GM12872 (cell line): ENCODE measurements around the gene RBPJ.

ENCODE experiments used
- CTCF ChIP-seq: IDR thresholded peaks from 3 replicates; pipeline ENCODE4 v1.5.1; 2011; ENCODE audit warnings: low read depth, mild to moderate bottlenecking, low read length, moderate library complexity; ENCODE audit not compliant: insufficient read depth

The RBPJ gene

GRCh38 chr4:26368685-26369084 lies 47.9 kb downstream of the RBPJ start:
- TF ChIP-seq CTCF, result no peak

DNA sequence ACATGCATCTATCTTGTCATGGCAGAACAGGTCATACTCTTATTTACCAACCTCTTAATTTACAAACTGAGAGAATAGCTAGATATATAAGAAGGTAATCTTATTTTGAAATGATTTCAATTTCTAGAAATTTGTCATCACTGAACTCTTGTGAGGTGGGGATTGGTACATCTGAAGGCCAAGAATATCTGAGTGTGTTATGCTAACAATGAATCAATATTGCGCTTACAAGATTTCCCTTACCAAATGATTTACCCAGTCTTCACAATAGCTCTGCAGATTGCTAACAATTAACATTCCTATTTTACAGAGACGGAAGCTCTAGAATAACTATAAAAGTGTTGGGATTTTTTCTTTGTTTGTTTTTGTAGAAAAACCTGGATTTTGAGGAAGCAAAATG lies 48.3 kb downstream of the RBPJ start:
- TF ChIP-seq CTCF, result no peak

- no peak for TF ChIP-seq CTCF
Measured at GRCh38 chr4:26369581-26369980, 48.8 kb downstream of the RBPJ start.

GRCh38 chr4:26372076-26372475 lies 51.3 kb downstream of the RBPJ start:
- no peak for TF ChIP-seq CTCF

- no peak for TF ChIP-seq CTCF
Measured at GRCh38 chr4:26372525-26373172, 51.8 kb downstream of the RBPJ start.

- TF ChIP-seq CTCF, result no peak
Measured at GRCh38 chr4:26375551-26375950, 54.7 kb downstream of the RBPJ start.

DNA sequence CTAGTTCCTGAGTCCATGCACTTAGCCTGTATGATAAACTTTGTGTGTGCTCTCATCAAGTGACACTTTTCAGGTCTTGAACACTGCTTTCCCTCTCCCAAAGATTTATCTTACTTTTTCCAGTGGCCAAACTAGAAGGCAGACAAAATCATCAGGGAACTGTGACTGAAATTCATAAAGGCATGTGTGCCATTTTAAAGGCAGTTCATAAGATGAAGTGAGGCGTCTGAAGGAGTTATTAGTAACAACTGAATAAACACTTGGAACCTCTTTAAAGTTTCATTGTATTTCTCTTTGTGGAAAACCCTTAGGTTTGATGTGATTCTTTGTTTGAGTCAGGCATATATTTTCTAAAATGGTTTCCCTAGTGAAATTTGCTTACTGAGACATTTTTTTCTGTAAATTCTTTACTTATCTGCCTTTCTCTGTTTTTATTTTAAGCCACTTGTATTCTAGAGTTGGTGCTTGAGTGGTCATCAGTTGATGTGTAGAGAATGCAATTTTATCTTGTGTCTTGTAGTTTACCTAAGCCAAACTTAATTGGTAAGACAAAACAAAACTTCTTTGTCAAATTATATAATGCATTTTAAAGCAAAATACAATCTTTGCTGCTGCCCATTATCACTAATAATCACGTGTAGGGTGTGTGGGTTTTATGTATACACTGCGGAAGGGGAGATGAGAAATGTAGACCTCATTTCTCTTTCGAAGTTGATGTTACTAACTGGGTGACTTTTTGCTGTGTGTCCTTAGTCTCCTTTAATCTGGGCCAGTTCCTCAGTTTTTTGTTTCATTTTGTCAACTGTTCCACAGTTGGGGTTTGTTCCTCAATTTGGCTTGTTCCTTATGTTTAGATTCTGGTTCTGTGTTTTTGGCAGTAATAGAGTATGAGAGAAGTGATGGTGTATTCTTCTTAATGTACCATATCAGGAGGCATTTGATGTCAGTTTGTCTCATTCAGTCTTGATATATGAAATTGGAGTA lies 56.8 kb downstream of the RBPJ start:
- no peak for TF ChIP-seq CTCF
